Fibroblast of skin of scalp (primary cell): ENCODE measurements around the gene CRMP1.
"Not testable (repeated sequence)": the region's sequence is repeated elsewhere in the genome, so short reads cannot be mapped to it uniquely, and the experiment has no call there.

Source experiments
- DNase-seq: peaks from one replicate; pipeline ENCODE4 v3.0.0-alpha.2; 2013

Gene CRMP1

GRCh38 chr4:5852523-5853202 lies 40.2 kb downstream of the CRMP1 start:
- no peak for DNase-seq

- DNase-seq, result no peak
Measured at GRCh38 chr4:5851637-5852301, 41.1 kb downstream of the CRMP1 start.

GRCh38 chr4:5845035-5845905 lies 47.6 kb downstream of the CRMP1 start:
- DNase-seq, result no peak

GRCh38 chr4:5843573-5844530 lies 49.0 kb downstream of the CRMP1 start:
- no peak for DNase-seq

- no peak for DNase-seq
Measured at GRCh38 chr4:5842456-5842855, 50.4 kb downstream of the CRMP1 start.

GRCh38 chr4:5839751-5840674 lies 52.9 kb downstream of the CRMP1 start:
- DNase-seq, result peak; percentile 7

- no peak for DNase-seq
Measured at GRCh38 chr4:5839332-5839731, 53.6 kb downstream of the CRMP1 start.

- not testable (repeated sequence) for DNase-seq
Measured at GRCh38 chr4:5837483-5837882, 55.4 kb downstream of the CRMP1 start.

GRCh38 chr4:5836943-5837342 lies 55.9 kb downstream of the CRMP1 start:
- no peak for DNase-seq

- no peak for DNase-seq
Measured at GRCh38 chr4:5828005-5828391, 64.9 kb downstream of the CRMP1 start.

- DNase-seq, result no peak
Measured at GRCh38 chr4:5827108-5828004, 65.5 kb downstream of the CRMP1 start.

- no peak for DNase-seq
Measured at GRCh38 chr4:5826437-5827107, 66.3 kb downstream of the CRMP1 start.

- no peak for DNase-seq
Measured at GRCh38 chr4:5825321-5826041, 67.4 kb downstream of the CRMP1 start.

GRCh38 chr4:5824635-5825034 lies 68.3 kb downstream of the CRMP1 start:
- peak; percentile 48 for DNase-seq

GRCh38 chr4:5824227-5824626 lies 68.7 kb downstream of the CRMP1 start:
- no peak for DNase-seq

GRCh38 chr4:5823542-5824211 lies 69.2 kb downstream of the CRMP1 start:
- DNase-seq, result no peak

GRCh38 chr4:5822619-5823018 lies 70.3 kb downstream of the CRMP1 start:
- no peak for DNase-seq
